Prostate gland (tissue), 2 donors: Measurements from ENCODE around the gene BIRC3. TPM values are rescaled to one million over a fixed set of nuclear protein-coding genes. Genes with fewer than 3 reads are reported as not detected.
A peak's percentile ranks its signal among the peaks of the same experiment; 100 is the strongest.

Experiments
- DNase-seq: peaks from one replicate; pipeline ENCODE4 v3.0.0-alpha.2; 2019; ENCODE audit warnings: low spot score
- H3K27ac ChIP-seq, 2 donors: fragments of 200-600 bp; sonication (generic); 2 replicates each; pipeline ENCODE4 v1.5.1; 2017 to 2019
- H3K27me3 ChIP-seq: fragments of 200-600 bp; sonication (generic); replicated peaks from 2 replicates; pipeline ENCODE4 v1.5.1; 2019; ENCODE audit not compliant: insufficient read depth
- H3K36me3 ChIP-seq, 2 donors: fragments of 200-600 bp; sonication (generic); 1 replicate in 1 of 2; 2 replicates in 1 of 2; pipeline versions ENCODE4 v1.5.1 to v1.8.1; 2017 to 2019
- H3K4me1 ChIP-seq: fragments of 200-600 bp; sonication (generic); replicated peaks from 2 replicates; pipeline ENCODE4 v1.5.1; 2019
- H3K4me3 ChIP-seq, 2 donors: fragments of 200-600 bp; sonication (generic); 2 replicates each; pipeline ENCODE4 v1.5.1; 2017 to 2019
- H3K9me3 ChIP-seq: fragments of 200-600 bp; sonication (generic); 2 replicates; pipeline ENCODE4 v1.5.1; 2017
- CTCF ChIP-seq, 4 experiments: fragments of 200-600 bp in 2 of 4; fragments of 450-650 bp in 2 of 4; sonication (generic) in 2 of 4; IDR thresholded peaks; 1 replicate in 3 of 4; 2 replicates in 1 of 4; pipeline ENCODE4 v1.5.1; 2016 to 2019; ENCODE audit warnings: antibody characterized with exemption in 4 of 4, mild to moderate bottlenecking in 2 of 4, moderate library complexity in 2 of 4
- POLR2A ChIP-seq: fragments of 450-650 bp; IDR thresholded peaks from one replicate; pipeline ENCODE4 v1.6.1; 2016; ENCODE audit warnings: antibody characterized with exemption, mild to moderate bottlenecking
- POLR2AphosphoS5 ChIP-seq: sonication (generic); formaldehyde crosslinking; IDR thresholded peaks from one replicate; pipeline ENCODE4 v1.6.1; 2017; ENCODE audit warnings: antibody characterized with exemption
- WGBS: methylation state at CpG from one replicate; pipeline ENCODE4 v1.1.5; 2018; 5-methylcytosine and 5-hydroxymethylcytosine counted together
- intact Hi-C: fragments of 100-400 bp; cut with DNase I; formaldehyde crosslinking; loops from one replicate; pipeline ENCODE4 v1.14.2; 2022
- total RNA-seq, 2 donors: library from RNA; depleted of rRNA; stranded (reverse); fragments of >200 nt; gene quantifications; one replicate each; pipeline ENCODE4 v1.1.0, GENCODE V29; 2016

Gene BIRC3
- total RNA-seq, result 1 to 10 TPM; 5.2 to 9.2 TPM

GRCh38 chr11:102317099-102317767 is at the start of gene BIRC3:
Gene BIRC3, plus strand, starts transcription at chr11:102317484. Its CDS starts 7,026 bp downstream, at chr11:102324510.
- H3K4me1 ChIP-seq, result no peaks in the 10 kb centered on the region
- no peaks in the 10 kb centered on the region for H3K9me3 ChIP-seq
- DNase-seq, result peak; percentile 87

GRCh38 chr11:102267609-102268008 is 49.7 kb upstream of the BIRC3 start:
- Histone ChIP-seq H3K27ac (peak overlapping the region; percentile 71 to 78), H3K4me3 (peak overlapping the region in 1 of 2 donors; percentile 39), H3K9me3 (no peaks in the 10 kb centered on the region), H3K4me1 (no peaks in the 10 kb centered on the region), H3K27me3 (no peaks in the 10 kb centered on the region), H3K36me3 (no peaks in the 10 kb centered on the region)
- 9% methylated on average over 5 of the region's 5 CpGs for WGBS
- DNase-seq, result peak; percentile 15
- TF ChIP-seq POLR2A (no peak), CTCF (IDR thresholded peaks at IDR 0.05) (no peak), POLR2AphosphoS5 (peak; percentile 66)
- intact Hi-C loops, result loop anchor here (5.0 to 10.0 kb wide), 2 partner anchors 63 to 155 kb away; partner anchors contain the start of gene YAP1

More at GRCh38 chr11:102317099-102317767, at the start of gene BIRC3:
- H3K4me3 ChIP-seq, result peak within 1 kb of the TSS; percentile 40 to 45
- no peaks in the 10 kb centered on the region for H3K36me3 ChIP-seq
- no peaks in the 10 kb centered on the region for H3K27me3 ChIP-seq
- peak within 1 kb of the TSS; percentile 65 to 74 for H3K27ac ChIP-seq
- intact Hi-C loops, result loop anchor here (2.0 kb wide), 2 partner anchors 28 to 30 kb away; partner anchors contain the start of gene BIRC2
- WGBS, result 1% methylated on average over 34 of the region's 34 CpGs
- TF ChIP-seq POLR2AphosphoS5 (peak; percentile 93), CTCF (IDR thresholded peaks at IDR 0.05) (peak in 2 of 4 experiments; percentile 49 to 60), POLR2A (peak; percentile 63)

GRCh38 chr11:102268083-102268984 is 49.0 kb upstream of the BIRC3 start:
- TF ChIP-seq POLR2AphosphoS5, result peak; percentile 61
- TF ChIP-seq POLR2A, result no peak
- TF ChIP-seq CTCF (IDR thresholded peaks at IDR 0.05), result peak; percentile 32 to 86 (median 70)
- intact Hi-C loops, result loop anchor here (5.0 to 10.0 kb wide), 2 partner anchors 64 to 156 kb away; partner anchors contain the start of gene YAP1
- peak overlapping the region; percentile 32 to 39 for H3K4me3 ChIP-seq
- H3K27ac ChIP-seq, result peak overlapping the region; percentile 71 to 78
- DNase-seq, result peak; percentile 95
- no peaks in the 10 kb centered on the region for H3K4me1 ChIP-seq
- H3K36me3 ChIP-seq, result no peaks in the 10 kb centered on the region
- H3K27me3 ChIP-seq, result no peaks in the 10 kb centered on the region
- 7% methylated on average over 39 of the region's 39 CpGs for WGBS
- no peaks in the 10 kb centered on the region for H3K9me3 ChIP-seq

- intact Hi-C loops, result loop anchor here (5.0 to 10.0 kb wide), 2 partner anchors 64 to 157 kb away; partner anchors contain the start of gene YAP1
- Histone ChIP-seq H3K9me3 (no peaks in the 10 kb centered on the region), H3K36me3 (no peaks in the 10 kb centered on the region), H3K4me1 (no peaks in the 10 kb centered on the region), H3K4me3 (peak overlapping the region; percentile 32 to 39), H3K27me3 (no peaks in the 10 kb centered on the region), H3K27ac (peak overlapping the region; percentile 71 to 78)
- peak in 1 of 4 experiments; percentile 6 for TF ChIP-seq CTCF (IDR thresholded peaks at IDR 0.05)
- no peak for TF ChIP-seq POLR2A
- 13% methylated on average over 6 of the region's 6 CpGs for WGBS
- no peak for DNase-seq
Measured at GRCh38 chr11:102268985-102269470, 48.3 kb upstream of the BIRC3 start.
